Gastroesophageal sphincter (tissue), 3 donors: ENCODE measurements around the gene PATJ.

Experiments used
- CTCF ChIP-seq, 4 experiments: fragments of 200-600 bp in 2 of 4; fragments of 450-650 bp in 2 of 4; sonication (generic) in 1 of 4; IDR thresholded peaks; one replicate each; pipeline ENCODE4 v1.5.1; 2017 to 2019; ENCODE audit warnings: antibody characterized with exemption in 4 of 4, mild to moderate bottlenecking in 2 of 4, moderate library complexity in 2 of 4
- EP300 ChIP-seq: sonication (generic); formaldehyde crosslinking; IDR thresholded peaks from one replicate; pipeline ENCODE4 v1.6.1; 2017; ENCODE audit warnings: antibody characterized with exemption, mild to moderate bottlenecking
- POLR2A ChIP-seq, 2 donors: fragments of 450-650 bp; IDR thresholded peaks; one replicate each; pipeline ENCODE4 v1.6.1; 2017; ENCODE audit warnings: antibody characterized with exemption in 2 of 2, mild to moderate bottlenecking in 2 of 2, moderate library complexity in 1 of 2

GRCh38 chr1:61872206-61872605 is 129.9 kb downstream of the PATJ start:
- TF ChIP-seq CTCF (IDR thresholded peaks at IDR 0.05) = no peak
- no peak for TF ChIP-seq POLR2A (IDR thresholded peaks at IDR 0.05)
- no peak for TF ChIP-seq EP300
